Stimulated activated CD8-positive, alpha-beta memory T cell treated with anti-CD3 and anti-CD28 coated beads, Interleukin-12 subunit alpha, Interleukin-12 subunit beta, amount 100 ng/mL, for 1 hour (primary cell): ENCODE data around the gene JPH2.
"Not testable (repeated sequence)": the region's sequence is repeated elsewhere in the genome, so short reads cannot be mapped to it uniquely, and the experiment has no call there.

Experiments used
- DNase-seq: peaks from one replicate; pipeline ENCODE4 v3.0.0-alpha.2; 2020; ENCODE audit warnings: low read depth

The JPH2 gene

GRCh38 chr20:44159125-44159524 is 27.9 kb downstream of the JPH2 start:
- no peak for DNase-seq

GRCh38 chr20:44157061-44157460 is 29.9 kb downstream of the JPH2 start:
- DNase-seq: no peak

GRCh38 chr20:44154521-44155001 is 32.4 kb downstream of the JPH2 start:
- no peak for DNase-seq

DNA sequence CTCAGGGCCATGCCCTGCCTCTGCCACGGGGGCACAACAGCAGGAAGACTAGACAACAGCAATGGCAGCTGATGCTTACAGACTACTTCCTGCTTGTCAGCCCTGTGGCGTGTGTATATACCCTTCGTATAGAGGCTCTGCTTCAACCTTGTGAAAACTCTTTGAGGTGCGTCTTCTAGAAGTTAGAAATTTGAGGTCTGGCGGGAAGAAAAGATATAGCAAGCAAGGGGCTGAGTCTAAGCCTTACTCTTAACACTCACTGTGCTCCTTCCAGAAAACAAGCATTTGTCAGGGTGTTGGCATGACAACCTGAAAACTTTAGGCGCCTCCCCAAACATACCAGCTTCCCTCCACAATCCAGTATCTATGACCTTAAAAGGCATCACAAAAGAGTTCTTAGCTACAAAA is 33.3 kb downstream of the JPH2 start:
- no peak for DNase-seq

DNA sequence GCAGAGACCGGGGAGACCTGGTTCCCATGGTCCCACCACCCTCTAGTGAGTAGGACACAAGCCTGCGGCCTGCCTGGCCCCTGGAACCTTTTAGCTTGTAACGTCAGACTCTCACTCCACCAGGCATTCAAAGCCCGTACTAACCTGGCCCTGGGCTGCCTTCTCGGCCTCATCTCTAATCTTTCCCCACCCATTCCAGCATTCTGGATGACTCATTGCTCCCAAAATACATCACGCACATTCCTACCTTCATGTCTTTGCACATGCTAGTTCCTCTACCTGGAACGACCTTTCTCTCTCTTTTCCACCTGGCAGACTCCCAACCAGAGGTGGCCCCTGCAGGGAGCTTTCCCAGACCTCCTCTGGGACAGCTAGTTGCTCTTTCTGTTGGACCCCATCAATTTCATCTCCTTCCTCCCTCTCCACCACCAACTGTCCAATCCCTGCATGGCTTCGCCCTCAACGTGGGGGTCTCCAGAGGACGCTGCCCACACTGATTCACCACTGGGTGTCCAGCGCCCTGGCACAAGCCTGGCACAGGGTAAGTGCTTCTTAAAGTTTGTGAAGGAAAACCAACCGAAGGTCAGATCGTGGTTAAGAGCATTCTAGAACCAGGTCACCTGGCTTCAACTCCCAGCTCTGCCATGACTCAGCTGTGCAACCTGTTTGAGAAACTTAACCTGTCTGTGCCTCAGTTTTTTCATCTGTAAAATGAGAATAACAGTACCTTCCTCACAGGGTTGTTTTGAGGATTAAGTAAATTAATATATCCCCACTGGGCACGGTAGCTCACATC is 35.2 kb downstream of the JPH2 start:
- no peak for DNase-seq

- no peak for DNase-seq
These were observed 40.7 kb downstream of the JPH2 start for GRCh38 chr20:44146272-44146671.

DNA sequence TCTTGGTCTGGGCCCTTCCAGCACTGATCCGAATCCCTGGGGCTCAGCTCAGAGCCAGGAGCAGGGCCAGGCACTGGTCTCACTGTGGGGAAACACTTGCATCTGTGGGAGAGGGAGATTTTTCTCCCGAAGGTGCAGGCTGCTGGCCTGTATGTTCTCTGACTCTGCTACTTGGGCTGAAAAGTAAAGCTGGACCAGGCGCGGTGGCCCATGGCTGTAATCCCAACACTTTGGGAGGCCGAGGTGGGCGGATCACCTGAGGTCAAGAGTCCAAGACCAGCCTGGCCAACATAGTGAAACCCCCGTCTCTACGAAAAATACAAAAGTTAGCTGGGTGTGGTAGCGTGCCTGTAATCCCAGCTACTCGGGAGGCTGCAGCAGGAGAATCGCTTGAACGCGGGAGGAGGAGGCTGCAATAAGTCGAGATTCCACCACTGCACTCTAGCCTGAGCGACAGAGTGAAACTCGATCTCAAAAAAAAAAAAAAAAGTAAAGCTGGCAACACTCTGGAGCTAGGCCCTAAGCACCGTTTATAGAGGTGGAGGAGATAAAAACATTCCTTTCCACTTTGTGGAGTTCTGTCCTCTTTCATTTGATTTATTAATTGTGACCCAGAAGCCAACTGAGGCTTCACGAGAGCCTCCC is 41.7 kb downstream of the JPH2 start:
- DNase-seq: no peak

DNA sequence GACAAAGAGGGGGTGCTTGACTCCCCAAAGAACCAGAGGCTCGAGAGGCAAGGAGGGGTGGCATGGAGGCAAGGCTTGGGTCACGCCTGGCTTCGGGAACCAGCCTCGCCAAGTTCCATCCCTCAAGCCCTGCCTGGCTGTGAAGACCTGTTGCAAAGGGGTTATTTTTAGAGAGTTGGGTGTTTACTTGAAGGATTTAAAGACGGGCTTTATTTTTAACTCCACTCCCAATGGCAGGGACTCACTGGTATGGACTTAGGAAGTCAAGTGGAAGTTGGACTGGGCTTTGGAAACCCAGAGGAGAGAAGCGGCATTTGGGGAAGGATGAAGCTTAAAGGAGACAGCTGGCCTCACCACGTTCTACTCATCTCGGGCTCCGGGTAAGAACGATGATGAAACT is 43.1 kb downstream of the JPH2 start:
- no peak for DNase-seq

GRCh38 chr20:44142413-44142812 is 44.6 kb downstream of the JPH2 start:
- DNase-seq: no peak

DNA sequence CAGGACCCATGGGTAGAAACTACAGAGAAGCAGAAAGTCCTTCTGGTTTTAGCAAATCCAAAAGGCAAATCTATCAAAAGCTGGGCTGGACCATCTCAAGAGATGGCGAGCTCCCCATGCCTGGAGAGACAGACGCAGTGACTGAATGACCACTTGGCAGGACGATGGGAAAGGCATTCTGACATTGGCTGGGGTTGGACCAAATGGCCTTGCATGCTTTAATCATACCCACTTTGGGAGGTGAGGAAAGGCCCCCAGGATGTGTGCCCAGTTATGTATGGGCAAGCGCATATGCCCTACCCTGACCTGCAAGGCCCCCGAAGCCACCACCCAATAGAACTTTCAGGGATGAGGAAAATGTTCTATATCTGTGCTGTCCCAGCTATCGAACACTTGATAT is 45.1 kb downstream of the JPH2 start:
- no peak for DNase-seq

- no peak for DNase-seq
These were observed 48.1 kb downstream of the JPH2 start for GRCh38 chr20:44138867-44139266.

DNA sequence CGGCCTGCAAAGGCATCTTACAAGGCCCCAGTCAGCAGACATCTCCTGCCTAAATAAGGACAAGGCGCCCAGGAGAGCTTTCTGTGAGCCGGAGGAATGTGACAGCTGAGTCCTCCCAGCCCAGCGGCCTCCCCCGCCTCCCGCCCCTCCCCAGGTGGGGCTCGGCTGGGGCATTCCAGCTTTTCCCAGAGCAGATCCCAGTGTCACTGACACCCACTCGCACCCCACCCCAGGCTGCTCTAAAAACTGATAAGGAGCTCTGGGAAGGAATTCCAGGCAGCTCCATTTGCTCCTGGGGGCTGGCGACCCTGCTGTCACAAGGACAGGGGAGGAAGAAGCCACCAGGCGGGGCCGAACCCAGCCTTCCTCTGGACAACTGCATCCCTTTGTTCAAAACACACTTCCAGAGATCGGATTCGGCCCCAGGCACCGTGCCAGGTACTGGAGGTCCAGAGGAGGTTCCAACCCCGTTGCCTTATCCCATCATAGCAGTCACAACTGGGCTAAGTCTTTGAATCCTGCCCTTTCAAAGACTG is 49.7 kb downstream of the JPH2 start:
- no peak for DNase-seq

DNA sequence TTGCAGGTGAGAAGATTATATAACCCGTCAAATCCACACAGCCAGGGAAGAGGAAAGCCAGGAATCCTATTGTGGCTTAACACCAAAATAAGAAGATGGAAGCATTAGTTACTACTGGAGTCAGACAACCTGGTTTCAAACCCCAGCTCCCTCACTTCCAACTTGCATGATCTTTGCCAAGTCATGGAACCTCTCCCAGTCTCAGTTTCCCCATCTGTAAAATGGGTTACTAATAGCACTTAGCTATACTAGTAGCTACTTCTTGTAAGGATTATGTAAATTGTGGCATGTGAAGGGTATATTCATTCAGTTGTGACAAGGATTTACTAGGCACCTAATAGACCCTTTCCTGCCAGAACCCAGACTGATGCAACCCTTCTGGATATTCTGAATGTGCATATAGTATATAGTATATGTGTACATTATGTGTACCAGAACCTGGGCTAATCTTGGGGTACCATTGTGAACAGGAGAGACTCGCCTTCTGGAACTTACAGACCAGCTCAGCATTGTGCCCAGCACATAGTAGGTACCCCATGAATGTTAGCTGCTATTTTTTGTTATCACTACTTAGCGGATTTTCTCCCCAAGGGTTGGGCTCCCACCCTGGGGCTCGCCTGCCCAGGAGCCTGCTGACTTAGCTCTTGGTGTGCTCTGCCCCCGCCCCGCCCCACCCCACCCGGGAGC is 50.3 kb downstream of the JPH2 start:
- DNase-seq: no peak

DNA sequence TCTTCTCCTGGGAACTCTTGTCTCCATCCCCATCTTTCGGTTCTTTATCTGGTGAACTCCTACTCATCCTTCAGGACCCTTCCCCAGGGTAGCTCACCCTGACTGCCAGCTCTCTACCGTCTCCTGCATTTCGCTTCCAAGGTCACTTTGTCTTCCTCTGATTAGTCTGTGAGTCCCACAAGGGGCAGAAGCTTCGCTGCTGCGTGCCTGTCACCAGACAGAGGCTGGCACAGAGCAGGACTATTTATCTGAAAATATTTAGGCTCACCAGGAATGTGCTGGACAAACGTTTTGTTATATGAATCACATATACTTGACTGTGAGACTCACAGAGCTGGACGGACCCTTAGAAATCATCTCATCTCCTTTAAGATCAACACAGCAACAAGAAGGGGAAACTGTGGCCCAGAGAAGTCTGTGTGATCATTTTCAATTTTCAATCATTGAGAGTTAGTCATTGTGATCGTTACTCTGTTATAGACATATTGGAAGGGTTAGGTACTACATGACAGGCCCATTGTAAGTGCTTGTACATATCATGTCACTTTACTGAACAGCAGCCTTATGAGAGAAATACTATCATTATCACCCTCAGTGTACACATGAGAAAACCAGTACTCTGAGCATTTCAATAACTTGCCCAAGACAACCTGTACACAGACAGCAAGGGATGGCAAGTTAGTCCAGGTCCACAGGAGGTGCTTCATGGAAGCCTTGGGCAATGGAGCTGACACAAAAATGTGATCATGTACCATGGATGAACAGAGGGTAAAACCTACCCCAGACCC is 51.4 kb downstream of the JPH2 start:
- no peak for DNase-seq

GRCh38 chr20:44135012-44135412 is 52.0 kb downstream of the JPH2 start:
- no peak for DNase-seq

DNA sequence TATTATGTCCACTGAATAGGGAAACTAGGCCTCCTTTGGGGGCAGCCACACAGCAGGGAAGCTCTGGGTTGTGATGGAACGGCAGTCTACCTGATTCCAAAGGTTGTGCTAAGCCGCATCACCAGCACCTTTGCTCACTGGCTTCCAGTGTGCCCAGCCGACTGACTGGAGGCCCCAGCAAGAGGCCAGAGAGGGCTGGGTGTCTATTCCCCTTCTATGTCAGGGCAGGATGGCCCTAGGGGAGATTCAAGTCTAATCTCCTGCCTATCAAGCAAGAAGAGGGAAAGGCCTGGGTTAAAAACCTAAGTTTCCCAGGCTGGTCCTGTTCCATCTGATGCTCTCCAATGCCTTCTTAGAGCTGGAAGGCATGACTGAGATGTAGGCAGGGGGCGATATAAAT is 53.6 kb downstream of the JPH2 start:
- no peak for DNase-seq

DNA sequence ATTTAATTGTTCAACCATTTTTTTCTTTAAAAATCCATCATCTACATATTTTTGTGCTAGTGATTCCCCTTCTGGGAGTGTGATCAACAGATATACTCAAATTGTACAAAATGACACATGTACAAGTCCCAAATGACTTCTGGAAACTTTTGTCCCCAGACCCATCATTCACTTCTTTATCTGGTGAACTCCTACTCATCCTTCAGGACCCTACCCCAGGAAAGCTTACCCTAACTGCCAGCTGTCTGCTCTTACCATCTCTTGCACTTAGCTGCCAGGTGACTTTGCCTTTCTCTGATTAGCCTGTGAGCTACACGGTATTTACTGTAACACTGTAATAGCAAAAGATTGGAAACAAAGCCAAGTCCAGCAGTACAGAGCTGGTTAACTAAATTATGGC is 55.3 kb downstream of the JPH2 start:
- DNase-seq: no peak

- no peak for DNase-seq
These were observed 56.9 kb downstream of the JPH2 start for GRCh38 chr20:44129911-44130718.

GRCh38 chr20:44129300-44129699 is 57.7 kb downstream of the JPH2 start:
- DNase-seq: not testable (repeated sequence)

DNA sequence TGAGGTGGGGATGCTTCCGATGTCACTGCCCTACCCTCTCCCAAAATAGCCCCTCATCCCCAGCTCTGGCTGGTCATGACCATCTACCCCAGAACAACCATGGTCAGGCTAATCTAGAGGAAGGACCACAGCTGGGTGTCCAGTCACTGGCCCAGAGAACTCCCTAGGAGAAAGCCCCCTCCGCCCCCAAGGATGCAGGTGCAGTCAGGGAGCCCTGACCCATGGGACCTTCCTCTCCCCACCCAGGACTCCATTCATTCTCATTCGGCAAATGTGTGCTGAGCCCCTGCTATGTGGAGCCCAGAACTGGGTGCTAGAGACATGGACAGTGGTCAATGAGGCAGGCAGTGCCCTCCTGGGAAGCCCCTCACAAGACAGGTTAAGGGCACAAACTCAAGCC is 60.5 kb downstream of the JPH2 start:
- no peak for DNase-seq
